ENCODE measurements around the gene SMCHD1. TPM values are rescaled to one million over a fixed set of nuclear protein-coding genes. Genes with fewer than 3 reads are reported as not detected.

SMCHD1 gene
- total RNA-seq, 1 donor from 2014 or later = 25.4 TPM

Other genes with a start within 250 kb of the SMCHD1 start
- 7.9 TPM for gene METTL4, start 84.2 kb upstream of the SMCHD1 start, total RNA-seq
- gene NDC80, start 84.2 kb upstream of the SMCHD1 start, total RNA-seq = 0.27 TPM
- 17.7 TPM for gene EMILIN2, start 191.3 kb downstream of the SMCHD1 start, total RNA-seq

Measured in Right ventricle myocardium superior (tissue), 1 donor.